NCI-H345 treated with DMSO at 0.1 percent for 48 hours (cell line): ENCODE measurements around the gene DRG2.
A peak's percentile ranks its signal among the peaks of the same experiment; 100 is the strongest.

Experiments used
- DNase-seq: peaks from one replicate; lab custom pipeline; 2025; ENCODE audit not compliant: unreplicated experiment; lab: John Stamatoyannopoulos, UW

DRG2 gene, protein sequence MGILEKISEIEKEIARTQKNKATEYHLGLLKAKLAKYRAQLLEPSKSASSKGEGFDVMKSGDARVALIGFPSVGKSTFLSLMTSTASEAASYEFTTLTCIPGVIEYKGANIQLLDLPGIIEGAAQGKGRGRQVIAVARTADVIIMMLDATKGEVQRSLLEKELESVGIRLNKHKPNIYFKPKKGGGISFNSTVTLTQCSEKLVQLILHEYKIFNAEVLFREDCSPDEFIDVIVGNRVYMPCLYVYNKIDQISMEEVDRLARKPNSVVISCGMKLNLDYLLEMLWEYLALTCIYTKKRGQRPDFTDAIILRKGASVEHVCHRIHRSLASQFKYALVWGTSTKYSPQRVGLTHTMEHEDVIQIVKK

DNA sequence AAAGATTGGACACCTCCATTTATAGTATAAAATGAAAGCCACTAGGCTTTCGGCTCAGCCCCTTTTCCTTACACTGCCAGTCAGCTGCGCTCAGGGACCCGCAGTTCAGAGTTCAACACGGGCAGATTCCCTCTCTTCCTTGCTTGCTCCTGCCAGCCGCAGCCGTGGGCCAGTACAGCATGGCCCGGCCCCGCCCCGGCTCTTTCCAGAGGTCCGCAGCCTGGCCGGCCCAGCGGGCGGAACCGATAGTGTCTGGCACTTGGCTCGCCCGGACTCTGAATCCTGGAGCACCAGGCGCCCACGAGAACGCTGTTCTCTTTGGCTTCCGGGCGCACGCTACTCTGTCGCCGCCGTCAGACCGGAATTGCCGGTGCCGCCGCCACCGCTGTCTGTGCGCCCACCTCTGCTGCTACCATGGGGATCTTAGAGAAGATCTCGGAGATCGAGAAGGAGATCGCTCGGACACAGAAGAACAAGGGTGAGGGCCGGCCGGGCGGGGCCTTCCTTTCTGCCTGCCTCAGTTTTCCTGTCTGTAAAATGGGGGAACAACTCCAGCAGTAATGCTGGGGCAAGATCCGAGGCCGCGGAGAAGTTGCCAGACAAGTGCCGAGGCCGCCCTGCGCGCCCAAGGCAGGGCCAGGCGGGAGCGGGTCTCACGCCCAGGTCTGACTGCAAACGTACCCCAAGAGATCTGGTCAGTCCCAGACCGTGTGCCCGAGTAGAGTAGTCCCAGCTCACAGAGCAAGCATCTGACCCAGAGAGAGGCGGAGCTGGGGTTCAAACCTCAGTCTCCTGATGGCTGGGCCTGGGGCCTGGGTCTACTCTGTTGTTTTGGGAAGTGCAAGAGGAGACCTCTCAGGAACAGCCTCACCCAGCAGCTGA, at the start of gene DRG2:
Gene DRG2, plus strand, starts transcription at position 339 of the 882 bp plus-strand sequence. Its CDS starts 76 bp downstream, at position 415.
- peak; percentile 41 for DNase-seq

DNA sequence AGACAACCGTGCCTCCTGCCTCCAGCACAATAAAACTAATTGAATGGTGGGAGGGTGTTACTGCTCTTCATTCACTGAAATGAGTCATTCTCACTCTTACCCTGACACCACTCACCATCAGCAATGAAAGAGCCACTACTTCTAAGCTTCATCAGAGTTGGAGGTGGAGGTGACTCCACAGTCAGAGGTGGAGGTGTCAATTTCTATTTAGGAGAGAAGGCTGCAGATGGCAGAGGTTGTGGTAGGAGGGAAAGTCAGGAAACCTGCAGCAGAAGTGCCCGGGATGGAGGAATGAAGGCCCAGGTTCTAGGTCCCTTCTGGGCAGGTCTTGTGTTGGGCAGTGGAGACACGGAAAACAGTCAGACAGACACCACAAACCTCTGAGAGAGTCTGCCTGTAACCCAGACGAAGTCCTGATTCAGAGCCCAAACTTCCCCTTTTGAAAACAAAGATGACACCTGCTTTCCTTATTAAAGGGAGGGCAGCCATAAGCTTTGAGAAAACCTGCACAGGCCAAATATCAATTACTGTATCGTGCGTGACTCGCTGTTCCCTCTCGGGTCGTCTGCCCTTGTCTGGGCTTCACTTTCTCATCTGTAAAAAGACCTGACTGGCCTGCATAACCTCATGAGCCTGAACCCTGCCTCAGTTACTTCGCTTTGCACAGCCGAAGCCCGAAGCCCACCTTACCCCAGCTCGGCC, 49.4 kb upstream of the DRG2 start:
- no peak for DNase-seq

DNA sequence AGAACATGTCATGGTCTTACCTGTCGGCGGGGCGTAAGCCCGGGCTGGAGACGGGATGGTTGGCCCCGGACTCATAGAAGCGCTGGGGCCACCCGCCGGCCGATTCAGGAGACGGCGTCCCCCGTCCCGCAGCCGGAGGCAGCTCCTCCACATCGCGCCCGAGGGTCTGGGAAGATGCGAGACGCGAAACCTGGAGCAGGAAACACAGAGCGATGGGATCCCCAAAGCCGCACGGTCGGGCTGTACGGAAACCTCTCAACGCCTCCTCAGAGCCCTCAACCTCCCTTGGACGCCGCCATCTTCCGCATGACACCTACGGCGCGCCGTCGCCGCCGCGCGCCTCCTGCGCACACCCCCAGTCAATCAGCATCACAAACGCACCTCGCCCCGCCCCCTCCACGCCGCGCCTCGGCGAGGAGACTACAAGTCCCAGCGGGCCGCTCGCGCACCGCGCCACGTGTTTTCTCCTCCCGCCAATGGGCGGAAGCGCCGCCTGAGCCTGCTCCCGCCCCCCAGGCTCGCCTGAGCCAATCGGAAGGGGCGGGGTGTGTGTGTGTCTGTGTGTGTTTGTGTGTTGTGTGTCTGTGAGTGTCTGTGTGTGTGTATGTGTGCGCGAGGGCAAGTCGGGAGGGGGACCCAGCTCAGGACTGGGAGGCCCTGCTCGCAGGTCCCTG, 48.8 kb upstream of the DRG2 start, which contains the start of the genes ATPAF2 and GID4:
Gene ATPAF2, minus strand, starts transcription at position 308 of the 674 bp plus-strand sequence. Its CDS starts 155 bp downstream, at position 153.
Gene GID4, plus strand, starts transcription at position 548 of the 674 bp plus-strand sequence. Its CDS starts 57 bp downstream, at position 605.
- DNase-seq, result peak; percentile 87

DNA sequence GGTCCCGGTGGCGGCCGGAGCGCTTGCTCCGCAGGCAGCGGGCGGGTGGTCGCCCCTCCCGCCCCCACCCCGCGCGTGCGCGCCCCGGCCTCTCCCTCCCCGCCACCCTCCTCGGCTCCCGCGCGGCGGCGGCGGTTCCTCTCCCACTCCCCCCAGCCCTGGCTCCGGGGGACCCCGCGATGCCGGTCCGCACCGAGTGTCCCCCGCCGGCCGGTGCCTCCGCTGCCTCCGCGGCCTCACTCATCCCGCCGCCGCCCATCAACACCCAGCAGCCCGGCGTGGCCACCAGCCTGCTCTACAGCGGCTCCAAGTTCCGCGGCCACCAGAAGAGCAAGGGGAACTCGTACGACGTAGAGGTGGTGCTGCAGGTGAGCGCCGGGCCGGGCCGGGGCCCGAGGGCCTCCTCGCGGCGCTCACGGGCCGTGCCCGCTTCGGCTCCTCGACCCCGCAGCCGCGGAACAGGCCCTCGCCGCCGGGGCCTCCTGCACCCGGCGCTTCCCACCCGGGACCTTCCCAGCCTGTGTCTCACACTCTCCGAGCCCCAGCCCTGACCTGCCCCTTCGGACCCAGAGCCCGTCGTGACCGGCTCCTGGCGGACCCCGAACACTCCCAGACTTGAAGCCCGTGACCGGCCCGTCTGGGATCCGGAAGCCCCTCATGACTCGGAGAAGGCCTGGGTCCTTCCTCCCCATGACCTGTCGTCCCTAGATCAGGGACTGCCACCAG, 48.0 kb upstream of the DRG2 start:
- no peak for DNase-seq

DNA sequence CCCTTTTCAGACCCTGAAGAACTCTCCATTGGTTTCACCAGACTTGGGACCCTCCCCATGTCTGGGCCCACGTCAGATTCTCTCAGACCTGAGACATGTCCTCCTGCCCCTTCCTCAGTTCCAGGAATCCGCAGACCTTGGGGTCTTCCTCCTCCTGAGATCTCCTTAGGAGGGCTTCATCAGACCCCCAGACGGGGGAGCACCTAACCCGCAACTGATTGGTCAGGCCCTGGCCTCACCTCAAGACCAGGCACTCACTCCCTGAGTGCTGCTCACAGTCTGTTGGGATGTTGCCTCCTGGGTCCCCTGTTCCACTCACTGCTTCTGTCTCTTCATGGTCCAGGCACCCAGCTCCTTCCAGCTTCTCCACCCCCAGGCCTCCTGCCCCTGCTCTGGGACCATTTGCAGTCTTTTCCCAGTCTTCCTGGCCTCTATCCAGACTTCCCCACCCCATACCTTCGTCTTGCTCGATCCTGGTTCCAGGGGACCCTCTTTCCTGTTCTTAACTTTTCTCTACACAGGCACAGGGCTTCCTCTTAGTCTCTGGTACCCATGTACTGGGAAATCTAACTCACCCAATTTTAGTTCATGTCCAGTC, 47.4 kb upstream of the DRG2 start:
- DNase-seq, result no peak

DNA sequence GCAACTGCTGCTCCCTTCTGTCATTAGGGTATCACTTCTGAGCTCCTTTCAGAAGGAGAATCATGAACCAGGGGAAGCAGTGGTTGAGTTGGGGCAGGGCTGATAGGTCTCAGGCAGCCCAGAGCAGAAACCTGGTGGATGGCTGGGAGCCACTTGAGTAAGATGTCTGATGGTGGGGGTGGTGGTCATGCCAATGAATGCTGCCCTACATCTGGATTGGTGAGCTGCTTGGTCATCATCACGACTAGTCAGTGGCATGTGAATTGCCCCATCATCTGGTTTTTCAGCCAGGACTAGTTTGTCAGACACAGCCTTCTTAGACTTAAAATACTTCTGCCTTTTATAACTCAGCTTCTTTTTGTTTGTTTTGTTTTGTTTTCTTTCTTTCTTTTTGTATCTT, 46.0 kb upstream of the DRG2 start:
- no peak for DNase-seq

DNA sequence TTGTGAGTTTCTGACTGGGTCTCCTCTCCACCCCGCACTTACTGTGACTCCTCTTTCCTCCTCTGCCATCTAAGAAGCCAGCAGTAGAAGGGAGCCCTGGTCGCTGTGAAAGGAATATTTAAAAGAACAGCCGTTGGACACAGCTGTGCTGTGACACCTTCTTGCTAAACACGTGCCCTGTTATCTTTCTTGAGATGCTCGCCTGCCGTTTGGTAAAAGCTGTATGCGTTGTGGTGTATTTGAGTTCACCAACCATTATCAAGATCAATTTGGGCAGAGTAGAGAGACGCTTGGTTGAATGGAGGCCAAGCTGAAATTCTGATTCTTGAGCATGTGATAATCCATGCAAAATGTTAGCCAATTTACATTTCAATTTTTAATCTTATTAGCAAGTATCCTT, 44.8 kb upstream of the DRG2 start:
- DNase-seq, result no peak

DNA sequence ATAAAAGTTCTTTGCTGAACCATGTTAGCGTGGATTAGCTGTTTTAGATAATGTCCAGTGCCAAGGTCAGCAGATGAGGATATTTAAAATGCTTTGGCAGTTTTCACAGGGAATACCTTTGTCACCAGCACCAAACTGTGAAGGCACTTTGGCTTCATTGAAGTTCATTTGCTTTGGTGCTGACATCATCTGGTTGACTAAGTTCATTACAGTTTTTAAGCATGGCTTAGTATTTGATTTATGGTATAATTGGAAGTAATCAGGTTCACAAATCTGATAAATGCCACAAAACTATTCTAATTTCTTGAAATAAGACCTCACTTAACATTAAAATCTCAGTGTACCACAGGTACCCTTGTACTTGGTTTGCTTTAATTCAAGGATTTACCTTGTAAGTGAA, 44.3 kb upstream of the DRG2 start:
- no peak for DNase-seq

DNA sequence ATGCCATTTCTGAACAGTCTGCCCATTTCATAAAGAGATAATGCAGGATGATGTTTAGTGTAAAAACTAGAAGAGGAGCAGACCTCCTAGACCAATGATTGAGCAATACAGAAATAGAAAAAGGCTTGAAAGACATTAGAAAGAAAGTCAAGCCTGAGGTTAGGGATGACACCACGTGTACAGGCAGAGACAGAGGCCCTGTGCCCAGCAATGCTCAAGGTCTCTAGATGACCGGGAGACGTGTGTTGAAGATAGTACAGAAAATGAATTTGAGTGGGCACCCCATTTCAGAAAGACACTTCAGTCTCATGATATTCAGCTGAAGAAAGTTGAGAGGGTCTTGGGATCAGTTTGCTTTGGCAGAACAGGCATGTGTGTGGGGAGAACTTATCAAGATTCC, 43.1 kb upstream of the DRG2 start:
- no peak for DNase-seq

DNA sequence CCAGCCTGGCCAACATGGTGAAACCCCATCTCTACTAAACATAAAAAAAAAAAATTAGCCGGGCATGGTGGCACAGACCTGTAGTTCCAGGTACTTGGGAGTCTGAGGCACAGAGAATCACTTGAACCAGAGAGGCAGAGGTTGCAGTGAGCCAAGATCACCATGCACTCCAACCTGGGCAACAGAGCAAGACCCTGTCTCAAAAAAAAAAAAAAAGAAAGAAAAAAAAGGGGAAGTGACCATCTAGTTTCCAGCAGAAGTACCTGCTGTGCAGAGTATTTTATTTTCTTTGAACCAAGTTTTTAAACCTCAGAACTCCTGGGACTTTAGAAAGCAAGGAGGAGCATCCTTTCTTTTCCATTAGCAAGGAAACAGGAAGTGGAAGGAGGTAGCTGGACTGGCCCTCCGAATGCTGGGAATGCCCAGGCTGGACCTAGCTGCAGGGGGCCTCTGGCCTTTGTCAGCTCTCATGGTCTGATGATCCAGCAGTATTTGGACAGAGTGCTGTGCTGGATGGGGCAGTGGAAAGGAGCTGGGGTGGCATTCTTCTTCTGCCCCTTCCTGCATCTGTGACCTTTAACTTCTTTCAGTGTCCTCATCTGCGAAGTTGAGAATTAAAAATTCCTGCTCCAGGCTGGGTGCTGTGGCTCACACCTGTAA, 41.9 kb upstream of the DRG2 start:
- DNase-seq, result no peak

DNA sequence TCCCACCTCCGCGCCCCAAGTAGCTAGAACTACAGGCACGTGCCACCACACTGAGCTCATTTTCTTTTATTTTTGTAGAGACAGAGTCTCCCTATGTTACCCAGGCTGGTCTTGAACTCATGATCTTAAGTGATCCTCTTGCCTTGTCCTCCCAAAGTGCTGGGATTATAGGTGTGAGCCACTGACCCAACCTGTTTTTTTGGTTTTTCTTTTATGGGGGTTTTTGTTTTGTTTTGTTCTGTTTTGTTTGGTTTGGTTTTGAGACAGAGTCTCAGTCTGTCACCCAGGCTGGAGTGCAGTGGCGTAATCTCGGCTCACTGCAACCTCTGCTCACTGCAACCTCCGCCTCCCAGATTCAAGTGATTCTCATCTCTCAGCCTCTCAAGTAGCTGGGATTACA, 32.2 kb upstream of the DRG2 start:
- DNase-seq, result no peak

DNA sequence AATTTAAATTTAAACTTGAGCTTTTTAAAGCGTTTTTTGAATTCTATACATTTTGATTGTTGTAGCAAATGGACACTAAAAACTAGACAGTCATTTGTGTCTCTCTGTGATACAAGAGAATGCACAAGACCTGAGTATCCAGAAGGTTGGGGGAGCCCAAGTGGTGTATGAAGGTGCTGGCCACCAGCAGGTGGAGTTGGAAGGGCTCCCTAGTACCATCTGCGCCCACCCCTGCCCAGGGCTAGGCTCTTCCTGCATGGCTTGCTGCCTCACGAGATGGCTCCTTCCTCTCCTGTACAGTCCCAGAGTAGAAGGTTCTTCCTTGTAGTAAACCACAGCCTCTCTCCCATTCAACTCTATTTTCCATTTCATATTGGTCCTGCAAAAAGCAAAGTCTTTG, 31.5 kb upstream of the DRG2 start:
- DNase-seq, result no peak

DNA sequence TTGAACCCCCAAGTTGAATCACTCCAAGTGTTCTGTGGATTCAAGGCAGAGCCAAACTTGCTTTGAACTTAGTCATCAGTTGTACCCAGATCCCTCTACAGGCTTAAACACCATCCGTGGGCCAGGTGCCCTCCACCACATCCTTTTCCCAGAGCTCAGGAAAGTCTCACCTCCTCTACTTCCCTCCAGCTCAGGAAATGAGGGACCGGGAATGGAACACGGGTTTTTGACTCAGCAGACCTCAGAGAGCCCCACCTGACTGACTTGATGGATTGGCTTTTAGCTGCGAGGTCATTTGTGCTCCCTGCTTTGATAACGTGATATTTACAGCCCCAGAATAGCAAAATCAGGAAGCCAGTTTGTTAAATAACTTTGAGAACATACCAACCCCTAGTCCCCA, 28.5 kb upstream of the DRG2 start:
- no peak for DNase-seq

DNA sequence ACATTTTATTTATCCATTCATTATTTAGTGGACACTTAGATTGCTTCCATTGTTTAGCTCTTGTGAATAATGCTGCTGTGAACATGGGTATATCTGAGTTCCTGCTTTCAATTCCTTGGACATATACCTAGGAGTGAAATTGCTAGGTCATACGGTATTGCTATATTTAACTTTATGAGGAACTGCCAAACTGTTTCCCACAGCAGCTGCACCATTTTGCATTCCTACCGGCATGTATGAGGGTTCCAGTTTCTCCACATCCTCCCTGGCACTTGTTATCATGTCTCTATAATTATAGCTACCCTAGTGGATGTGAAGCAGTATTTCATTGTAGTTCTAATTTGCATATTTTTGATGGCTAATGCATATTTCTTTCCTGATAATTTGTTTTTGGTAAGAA, 23.7 kb upstream of the DRG2 start:
- DNase-seq, result no peak

DNA sequence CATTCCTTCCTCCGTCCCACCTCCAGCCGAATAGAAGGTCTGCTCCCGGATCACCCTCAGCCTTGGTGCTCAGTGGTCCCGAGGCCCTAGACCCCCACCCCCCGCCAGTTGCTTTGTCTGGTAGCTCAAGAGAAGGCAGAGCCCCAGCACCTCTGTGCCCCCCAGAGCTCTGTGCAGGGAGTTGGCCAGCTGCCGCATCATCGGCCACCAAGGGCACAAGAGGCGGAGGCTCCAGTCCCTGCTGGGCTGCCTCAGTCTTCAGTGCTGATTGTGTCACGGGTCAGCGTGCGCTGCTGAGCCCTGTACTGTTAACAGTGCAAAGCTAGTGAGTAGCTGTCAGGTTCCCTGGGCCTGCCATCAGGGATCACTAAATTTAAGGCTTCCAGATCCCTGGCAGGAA, 22.2 kb upstream of the DRG2 start:
- no peak for DNase-seq

DNA sequence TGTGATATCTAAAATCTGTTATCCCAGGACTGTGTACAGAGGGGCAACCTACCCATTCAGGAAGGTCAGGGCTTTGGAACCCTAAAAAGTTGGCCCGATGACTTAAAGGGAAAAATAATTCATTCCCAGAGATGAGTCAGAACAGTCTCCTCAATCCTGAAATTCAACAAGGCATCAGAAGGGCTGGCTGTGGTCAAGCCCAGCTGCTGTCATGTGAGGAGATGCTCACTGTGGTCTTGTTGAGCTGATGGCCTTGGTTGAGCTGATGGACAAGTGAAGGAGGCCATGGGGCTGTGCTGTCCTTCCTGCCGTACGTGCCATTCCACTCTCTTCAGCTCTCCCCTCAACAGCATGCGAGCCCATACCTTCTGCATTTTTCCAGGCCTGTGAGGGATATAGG, 20.9 kb upstream of the DRG2 start:
- no peak for DNase-seq

DNA sequence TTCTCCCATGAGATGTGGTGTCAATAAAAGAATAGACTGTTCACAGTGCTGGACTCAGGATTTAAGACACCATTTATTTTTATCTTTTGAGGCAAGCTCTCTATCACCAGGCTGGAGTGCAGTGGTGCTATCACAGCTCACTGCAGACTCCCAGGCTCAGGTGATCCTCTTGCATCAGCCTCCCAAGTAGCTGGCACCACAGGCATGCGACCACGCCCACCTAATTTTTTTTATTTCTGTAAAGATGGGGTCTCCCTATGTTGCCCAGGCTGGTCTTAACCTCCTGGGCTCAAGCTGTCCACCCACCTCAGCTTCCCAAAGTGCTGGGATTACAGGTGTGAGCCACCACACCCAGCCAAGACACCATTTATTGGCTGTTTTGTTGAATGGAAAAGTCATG, 18.6 kb upstream of the DRG2 start:
- DNase-seq, result no peak

DNA sequence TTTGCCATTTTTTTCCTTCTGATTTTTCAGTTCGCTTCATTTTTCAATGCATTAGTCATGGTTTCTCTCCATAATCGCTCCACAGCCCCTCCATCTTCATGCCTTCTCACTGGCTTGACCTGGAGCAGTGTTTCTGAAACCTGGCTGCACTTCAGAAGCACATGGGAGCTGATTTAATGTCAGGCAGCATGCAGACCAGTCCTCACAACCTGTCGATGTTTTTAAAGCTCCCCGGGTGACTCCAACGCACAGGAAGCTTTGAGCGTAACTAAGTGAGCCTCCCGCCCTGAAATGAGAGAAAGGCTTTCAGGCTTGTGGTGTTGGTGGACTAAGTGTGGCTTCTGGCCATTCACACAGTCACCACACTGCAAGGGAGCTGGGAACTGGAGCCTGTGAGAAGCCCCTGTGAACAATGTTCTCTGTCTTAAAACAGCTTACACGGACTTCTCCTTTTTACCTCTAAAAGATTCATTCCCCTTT, 16.8 kb upstream of the DRG2 start:
- DNase-seq, result no peak

DNA sequence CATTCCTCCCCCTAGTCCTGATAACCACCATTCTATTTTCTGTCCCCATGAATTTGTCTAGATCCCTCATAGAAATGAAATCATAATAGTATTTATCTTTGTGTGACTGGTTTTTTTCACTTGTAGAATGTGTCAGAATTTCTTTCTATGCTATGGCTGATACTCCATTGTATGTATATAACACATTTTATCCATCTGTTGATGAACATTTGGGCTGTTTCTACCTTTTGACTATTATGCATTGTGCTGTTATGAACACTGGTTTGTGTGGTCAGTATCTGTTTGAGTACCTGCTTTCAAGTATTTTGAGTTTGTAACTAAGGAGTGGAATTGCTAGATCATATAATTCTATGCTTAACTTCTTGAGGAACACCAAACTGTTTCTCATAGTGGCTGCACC, 16.0 kb upstream of the DRG2 start:
- no peak for DNase-seq
